ENCODE data around the gene PEX5L. TPM values are rescaled to one million over a fixed set of nuclear protein-coding genes. Genes with fewer than 3 reads are reported as not detected.
A peak's percentile ranks its signal among the peaks of the same experiment; 100 is the strongest.

PEX5L gene
- total and polyA plus RNA-seq, 10 of the 15 experiments (the other 5 are each of a cell fraction or from before 2014, with no cell fraction given) = 0.11 to 17.0 (median 0.50) TPM

- TF ChIP-seq MEF2A (IDR thresholded peaks at IDR 0.05; ENCODE audit: insufficient read depth, low read depth, low read length) = no peak
- TF ChIP-seq ELK1 (IDR thresholded peaks at IDR 0.05; ENCODE audit: low read depth, low read length) = no peak
- no peak for TF ChIP-seq RELB (IDR thresholded peaks at IDR 0.05; ENCODE audit: low read depth)
- TF ChIP-seq NFYA (IDR thresholded peaks at IDR 0.05; ENCODE audit: borderline replicate concordance, low read depth, low read length) = no peak
- TF ChIP-seq SREBF1 (IDR thresholded peaks at IDR 0.05; ENCODE audit: low read length) = no peak
- no peak for TF ChIP-seq ZNF622 (IDR thresholded peaks at IDR 0.05)
- no peak for TF ChIP-seq IRF5 (IDR thresholded peaks at IDR 0.05; ENCODE audit: borderline replicate concordance)
- TF ChIP-seq NBN (IDR thresholded peaks at IDR 0.05) = no peak
- no peak for TF ChIP-seq HSF1 (IDR thresholded peaks at IDR 0.05; ENCODE audit: low read depth, low read length)
- peak; percentile 81 for TF ChIP-seq NR2F1 (conservative IDR thresholded peaks at IDR 0.05)
Measured at GRCh38 chr3:179961703-179962078, 75.0 kb downstream of the PEX5L start (continued).
